Stimulated activated CD4-positive, alpha-beta T cell treated with anti-CD3 and anti-CD28 coated beads, Interleukin-15, amount 100 ng/mL, for 1 hour (primary cell): Measurements from ENCODE around the gene MAPRE2.
A peak's percentile ranks its signal among the peaks of the same experiment; 100 is the strongest.

Experiments
- DNase-seq, 2 donors: peaks; one replicate each; pipeline ENCODE4 v3.0.0-alpha.2; 2020; ENCODE audit warnings: low read depth in 1 of 2, low spot score in 1 of 2

MAPRE2 gene

GRCh38 chr18:35118641-35119040 lies 77.4 kb downstream of the MAPRE2 start:
- no peak for DNase-seq

GRCh38 chr18:35121038-35121437 lies 79.8 kb downstream of the MAPRE2 start:
- DNase-seq: no peak

GRCh38 chr18:35121531-35121930 lies 80.3 kb downstream of the MAPRE2 start:
- no peak for DNase-seq

GRCh38 chr18:35122586-35123224 lies 81.5 kb downstream of the MAPRE2 start:
- DNase-seq: peak in 1 of 2 donors; percentile 5

GRCh38 chr18:35123811-35124210 lies 82.6 kb downstream of the MAPRE2 start:
- DNase-seq: no peak

GRCh38 chr18:35127201-35127600 lies 86.0 kb downstream of the MAPRE2 start:
- DNase-seq: no peak

- DNase-seq: no peak
Measured at GRCh38 chr18:35128675-35129074, 87.5 kb downstream of the MAPRE2 start.

GRCh38 chr18:35130236-35130635 lies 89.0 kb downstream of the MAPRE2 start:
- no peak for DNase-seq

- no peak for DNase-seq
Measured at GRCh38 chr18:35131387-35132020, 90.3 kb downstream of the MAPRE2 start.

- DNase-seq: no peak
Measured at GRCh38 chr18:35132021-35132902, 91.0 kb downstream of the MAPRE2 start.

GRCh38 chr18:35134190-35134730 lies 93.0 kb downstream of the MAPRE2 start:
- no peak for DNase-seq

- no peak for DNase-seq
Measured at GRCh38 chr18:35134791-35135531, 93.7 kb downstream of the MAPRE2 start.

- no peak for DNase-seq
Measured at GRCh38 chr18:35136248-35136647, 95.0 kb downstream of the MAPRE2 start.

- no peak for DNase-seq
Measured at GRCh38 chr18:35136885-35137284, 95.7 kb downstream of the MAPRE2 start.

- no peak for DNase-seq
Measured at GRCh38 chr18:35137632-35138031, 96.4 kb downstream of the MAPRE2 start.

GRCh38 chr18:35138773-35139172 lies 97.6 kb downstream of the MAPRE2 start:
- DNase-seq: no peak

GRCh38 chr18:35139517-35139916 lies 98.3 kb downstream of the MAPRE2 start:
- DNase-seq: no peak

GRCh38 chr18:35141077-35141476 lies 99.9 kb downstream of the MAPRE2 start:
- no peak for DNase-seq

- DNase-seq: no peak
Measured at GRCh38 chr18:35141567-35142274, 100.5 kb downstream of the MAPRE2 start.

- no peak for DNase-seq
Measured at GRCh38 chr18:35142275-35142615, 101.0 kb downstream of the MAPRE2 start.
